ENCODE results near the gene TBCE. TPM values are rescaled to one million over a fixed set of nuclear protein-coding genes. Genes with fewer than 3 reads are reported as not detected.
A peak's percentile ranks its signal among the peaks of the same experiment; 100 is the strongest.
"Not testable (repeated sequence)": the region's sequence is repeated elsewhere in the genome, so short reads cannot be mapped to it uniquely, and the experiment has no call there.

The TBCE gene
- total and polyA plus RNA-seq, 9 of the 15 experiments (the other 6 are each of a cell fraction or from before 2014, with no cell fraction given): 52.6 to 92.1 (median 82.1) TPM

GRCh38 chr1:235468970-235469369, 101.7 kb downstream of the TBCE start (continued):
- TF ChIP-seq HINFP (tag; conservative IDR thresholded peaks at IDR 0.05; ENCODE audit: low read depth): no peak

- FAIRE-seq; H3K27ac ChIP-seq (ENCODE audit: extremely low read depth, low read depth, low read length); H4K20me1 ChIP-seq (replicated peaks; ENCODE audit: control insufficient read depth, insufficient read depth, low read length); ATAC-seq; H3K9ac ChIP-seq (ENCODE audit: insufficient read depth in 1 of 2, low read depth in 2 of 2, low read length in 2 of 2); H3K4me3 ChIP-seq; H3K79me2 ChIP-seq (ENCODE audit: control insufficient read depth, insufficient read depth, low read length); H2AFZ ChIP-seq (ENCODE audit: low read depth, low read length); DNase-seq (ENCODE audit: extremely low read depth in 1 of 4, low spot score in 3 of 4); H3K4me1 ChIP-seq (replicated peaks in 1 of 2; ENCODE audit: control insufficient read depth in 2 of 2, insufficient read depth in 2 of 2, low read length in 2 of 2); intact Hi-C loops (cut with micrococcal nuclease); BruUV-seq (replicated peaks); H3K9me3 ChIP-seq (replicated peaks; ENCODE audit: control insufficient read depth, insufficient read depth, low read depth, low read length); in situ Hi-C loops (cut with MboI); CTCF ChIA-PET (ENCODE audit: low intra/inter-chr PET ratio); H3K4me2 ChIP-seq (ENCODE audit: insufficient read depth, low read length); H3K9me1 ChIP-seq (ENCODE audit: control insufficient read depth, insufficient read depth, low read length); H3K27me3 ChIP-seq (ENCODE audit: control insufficient read depth in 2 of 2, insufficient read depth in 2 of 2, low read length in 2 of 2): not testable (repeated sequence)
- peak; percentile 78 for TF ChIP-seq ZNF121 (CRISPR knock-in tag; conservative IDR thresholded peaks at IDR 0.05)
- TF ChIP-seq RBM25 (IDR thresholded peaks at IDR 0.05; ENCODE audit: low read depth, low read length, severe bottlenecking): peak; percentile 13
- POLR2A ChIA-PET: interaction anchor here (1.0 kb wide), 1 partner anchor 31 kb away, joined by 3 read pairs; no protein-coding TSS in a partner anchor
- peaks cover 44% of the 10 kb centered on the region; the same call in 2 of the 3 replicates for H3K36me3 ChIP-seq (ENCODE audit: control insufficient read depth, insufficient read depth, low read length)
- WGBS (ENCODE audit: insufficient coverage, low coverage, missing lambda C conversion rate): 100% methylated on average over 2 of the region's 2 CpGs
Measured at GRCh38 chr1:235469897-235470296, 102.7 kb downstream of the TBCE start.
